SKM-1 (cell line): ENCODE results near the gene WDR72.
"Not testable (repeated sequence)": the region's sequence is repeated elsewhere in the genome, so short reads cannot be mapped to it uniquely, and the experiment has no call there.

Source experiments
- DNase-seq: peaks from one replicate; lab custom pipeline; 2025; ENCODE audit not compliant: unreplicated experiment; lab: John Stamatoyannopoulos, UW

WDR72 gene

DNA sequence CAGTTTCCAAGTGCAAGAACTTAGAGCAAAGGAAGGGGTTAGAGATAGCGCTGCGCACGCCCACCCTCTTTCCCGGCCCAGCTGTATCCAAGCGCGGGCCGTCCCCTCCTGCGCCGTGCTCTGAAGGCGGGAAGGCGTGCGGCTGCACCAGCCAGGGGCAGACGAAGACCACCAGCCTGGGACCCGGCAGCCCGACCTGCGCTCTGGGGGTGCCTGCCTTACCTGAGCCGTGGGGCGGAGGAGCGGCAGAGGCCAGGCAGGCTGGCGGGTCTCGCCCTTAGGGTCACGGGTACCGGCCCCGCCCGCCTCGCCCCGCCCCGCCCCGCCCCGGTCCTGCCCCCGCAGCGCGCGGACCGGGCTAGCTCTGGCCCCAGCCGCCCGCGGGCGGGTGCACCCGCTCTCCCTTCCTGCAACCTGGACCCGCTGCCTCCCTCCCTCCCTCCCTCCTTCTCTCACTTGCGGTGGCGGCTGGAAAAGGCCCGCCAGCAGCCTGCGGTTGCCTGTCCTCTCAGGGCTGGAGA lies at the start of gene WDR72:
Gene WDR72 (minus strand): TSS at position 253 of the 521 bp plus-strand sequence. CDS start 26,514 bp downstream, outside the sequence.
- no peak for DNase-seq

DNA sequence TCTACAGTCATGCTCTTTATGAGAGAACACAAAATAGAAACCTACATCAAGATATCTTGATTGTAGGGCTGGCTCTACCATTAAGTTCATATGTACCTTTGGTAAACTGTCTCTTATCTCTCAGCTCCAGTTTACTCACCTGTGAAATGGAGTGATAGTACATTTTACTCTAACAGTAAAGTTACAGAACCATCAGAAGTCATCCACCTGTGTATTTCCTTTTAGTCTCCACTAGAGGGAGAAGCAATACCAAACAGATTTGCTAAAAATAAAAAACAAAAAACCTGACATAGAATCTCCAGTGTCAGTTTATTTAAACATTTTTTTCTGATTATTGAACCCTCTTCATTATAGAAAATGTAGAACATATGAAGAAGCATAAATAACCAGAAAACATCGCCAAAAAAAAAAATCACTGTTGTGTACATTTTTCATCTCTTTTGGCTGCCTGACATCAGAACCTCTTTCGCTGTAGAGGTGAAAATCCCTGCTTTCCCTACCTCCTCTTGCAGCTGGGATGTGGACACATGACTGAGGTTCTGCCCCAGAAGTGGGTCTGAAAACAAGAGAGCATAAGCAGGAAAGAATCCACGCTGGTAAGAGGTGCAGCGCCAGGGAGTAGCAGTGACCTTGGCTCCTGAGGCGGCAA lies 48.7 kb upstream of the WDR72 start:
- DNase-seq: no peak

DNA sequence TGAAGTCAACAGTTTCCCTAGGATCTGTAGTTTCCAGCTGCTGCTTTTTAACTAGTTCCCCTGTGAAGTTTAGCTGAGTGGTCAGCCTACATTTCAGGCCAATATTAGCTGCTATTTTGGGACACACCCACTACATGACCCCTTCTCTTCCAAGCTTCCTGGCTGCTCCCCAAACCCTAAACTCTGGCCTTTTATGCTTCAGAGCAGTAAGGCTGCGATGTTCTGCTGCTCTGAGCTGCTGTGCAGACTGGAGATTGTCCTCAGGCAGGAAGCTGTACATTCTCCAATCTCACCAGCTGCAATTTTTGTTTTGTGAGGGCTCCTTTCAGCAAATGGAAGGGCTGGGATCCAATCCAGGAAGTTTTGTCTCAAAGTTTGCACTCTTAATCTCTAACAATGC lies 48.0 kb upstream of the WDR72 start:
- no peak for DNase-seq

DNA sequence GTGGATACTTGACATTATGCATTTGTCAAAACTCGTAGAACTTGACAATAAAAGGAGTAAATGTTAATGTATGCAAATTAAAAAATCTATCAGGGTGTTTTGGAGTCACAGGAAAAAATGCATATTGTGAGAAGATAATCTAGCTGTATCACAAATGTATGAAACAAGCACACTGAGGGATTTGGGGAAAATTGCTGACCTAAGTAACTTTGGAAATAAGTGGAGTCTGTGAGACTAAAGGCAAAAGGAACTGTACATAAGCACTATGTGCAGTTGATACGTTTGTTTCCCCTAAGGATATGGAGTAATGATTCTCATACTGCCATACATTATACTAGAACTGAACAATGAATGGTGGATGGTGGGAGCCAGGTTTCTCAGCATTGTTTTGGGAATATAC lies 43.2 kb upstream of the WDR72 start:
- DNase-seq: no peak

DNA sequence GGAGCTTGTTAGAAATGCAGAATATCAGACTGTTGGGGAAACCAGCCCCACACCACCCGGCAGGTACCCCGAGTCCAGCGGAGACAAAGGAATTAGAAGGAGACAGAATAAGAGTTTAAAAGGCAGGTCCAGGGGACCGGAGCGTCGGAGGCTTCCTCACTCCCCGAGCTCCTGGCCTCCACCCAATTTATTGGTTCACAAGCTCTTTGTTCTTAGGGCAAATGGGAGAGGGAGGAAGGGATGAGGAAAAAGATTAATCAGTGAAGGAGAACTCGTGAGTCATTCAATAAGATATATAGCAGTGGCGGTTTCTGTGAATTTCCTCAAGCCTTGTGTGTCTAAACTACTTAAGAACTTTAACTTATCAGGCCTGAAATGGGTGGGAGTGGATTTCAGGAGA lies 32.1 kb upstream of the WDR72 start:
- no peak for DNase-seq

DNA sequence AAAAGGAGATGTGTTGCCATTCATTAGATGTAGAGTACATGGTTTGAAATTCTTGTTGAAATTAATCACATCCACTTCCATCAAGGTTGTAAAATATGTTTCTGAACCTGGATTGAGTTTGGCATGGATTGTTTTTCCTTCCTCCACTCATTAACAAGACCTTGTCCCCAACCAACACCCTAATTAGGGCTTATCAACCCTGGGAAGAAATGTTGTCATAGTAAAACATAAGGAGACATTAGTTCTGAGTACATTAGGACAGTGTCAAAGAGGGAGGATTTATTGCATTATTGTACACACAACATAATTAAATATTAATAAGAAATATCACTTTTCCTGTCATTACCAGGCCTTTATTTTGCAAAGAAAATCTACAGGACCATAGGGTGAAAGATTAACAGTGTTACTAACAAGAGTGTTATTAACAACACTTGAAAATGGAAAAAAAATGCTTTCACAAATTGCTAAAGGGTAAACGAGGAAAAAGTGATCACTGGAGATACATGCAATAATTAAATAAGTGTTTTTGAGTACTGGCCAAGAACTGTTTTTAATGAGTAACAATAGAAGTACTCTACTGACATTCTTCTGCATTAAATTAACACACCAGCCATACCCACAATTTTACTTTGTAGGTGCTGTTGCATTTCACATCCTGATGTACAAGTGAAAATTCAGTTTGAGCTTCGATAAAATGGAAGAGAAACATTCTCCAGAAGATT lies 30.4 kb upstream of the WDR72 start:
- DNase-seq: no peak

DNA sequence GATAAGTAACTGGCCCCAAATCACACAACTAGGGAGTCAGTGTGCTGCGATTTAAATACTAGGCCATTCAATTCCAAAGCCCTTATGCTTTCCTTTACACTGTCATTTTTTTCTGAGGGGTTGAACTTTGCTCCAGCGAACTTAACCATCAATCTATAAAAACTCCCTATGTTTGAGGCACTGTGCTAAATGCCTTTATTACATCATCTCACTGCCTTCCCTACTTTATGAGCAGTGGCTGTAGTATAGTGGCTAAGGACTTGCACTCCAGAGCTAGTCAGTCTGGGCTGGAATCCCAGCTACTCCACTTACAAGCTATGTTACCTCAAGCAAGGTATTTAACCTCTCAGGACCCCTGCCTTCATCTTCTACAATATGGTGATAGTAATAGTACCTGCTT lies 26.9 kb upstream of the WDR72 start:
- DNase-seq: no peak

DNA sequence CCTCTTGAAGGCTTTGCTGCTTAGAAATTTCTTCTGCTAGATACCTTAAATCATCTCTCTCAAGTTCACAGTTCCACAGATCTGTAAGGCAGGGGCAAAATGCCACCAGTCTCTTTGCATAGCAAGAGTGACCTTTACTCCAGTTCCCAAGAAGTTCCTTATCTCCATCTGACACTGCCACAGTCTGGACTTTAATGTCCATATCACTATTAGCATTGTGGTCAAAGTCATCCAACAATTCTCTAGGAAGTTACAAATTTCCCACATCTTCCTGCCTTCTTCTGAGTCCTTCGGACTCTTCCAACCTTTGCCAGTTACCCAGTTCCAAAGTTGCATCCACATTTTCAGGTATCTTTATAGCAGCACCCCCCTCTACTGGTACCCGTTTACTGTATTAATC lies 25.8 kb upstream of the WDR72 start:
- not testable (repeated sequence) for DNase-seq

DNA sequence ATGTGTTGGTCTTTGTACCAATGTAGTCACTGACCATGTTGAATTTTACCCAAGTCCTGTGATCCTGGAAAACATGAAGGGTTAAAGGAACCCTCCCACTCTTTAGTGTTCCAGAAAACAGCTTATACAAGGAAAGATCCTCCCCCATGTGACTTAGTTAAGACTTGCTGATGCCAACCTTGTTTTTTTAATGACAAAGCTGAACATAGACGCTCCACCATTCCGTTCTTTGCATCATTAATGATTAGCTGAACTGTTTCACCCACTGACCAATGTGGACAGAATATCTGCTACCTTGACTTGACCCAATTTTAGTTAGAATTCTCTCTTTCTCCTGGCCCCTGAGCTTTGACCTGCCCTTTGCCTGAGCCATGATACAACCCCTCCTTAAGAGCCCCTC lies 3.5 kb upstream of the WDR72 start:
- DNase-seq: no peak

DNA sequence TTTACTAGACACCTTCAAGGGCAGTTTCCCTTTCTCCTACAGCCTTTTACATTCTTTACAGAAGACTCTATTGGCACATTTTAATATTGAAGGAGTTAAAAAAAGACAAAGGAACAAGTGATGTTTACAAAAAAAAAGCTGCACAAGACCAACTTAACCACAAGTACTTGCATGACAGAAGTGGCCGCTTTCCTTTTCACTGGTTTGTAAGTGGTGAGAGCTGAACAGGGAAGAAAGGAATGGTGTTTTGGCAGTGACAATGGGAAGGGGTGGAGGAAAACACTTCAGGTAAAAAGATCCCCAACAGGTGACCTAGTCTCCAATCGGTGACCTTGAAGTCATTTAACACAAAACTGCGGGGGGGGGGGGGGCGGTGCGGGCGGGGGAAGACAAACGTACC lies 1.1 kb downstream of the WDR72 start:
- DNase-seq: no peak

DNA sequence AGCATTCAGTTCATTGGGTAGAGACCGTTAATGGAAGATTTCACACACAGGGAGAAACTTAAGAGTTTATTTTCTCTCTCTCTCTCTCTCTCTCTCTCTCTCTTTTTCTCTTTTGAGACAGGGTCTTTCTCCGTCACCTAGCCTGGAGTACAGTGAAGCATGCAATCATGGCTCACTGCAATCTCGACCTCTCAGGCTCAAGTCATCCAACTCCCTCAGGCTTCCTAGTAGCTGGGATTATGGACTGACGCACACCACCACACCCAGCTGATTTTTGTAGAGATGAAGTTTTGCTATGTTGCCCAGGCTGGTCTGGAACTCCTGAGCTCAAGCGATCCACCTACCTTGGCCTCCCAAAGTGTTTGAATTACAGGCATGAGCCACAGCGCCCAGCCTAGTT lies 1.6 kb downstream of the WDR72 start:
- DNase-seq: no peak

DNA sequence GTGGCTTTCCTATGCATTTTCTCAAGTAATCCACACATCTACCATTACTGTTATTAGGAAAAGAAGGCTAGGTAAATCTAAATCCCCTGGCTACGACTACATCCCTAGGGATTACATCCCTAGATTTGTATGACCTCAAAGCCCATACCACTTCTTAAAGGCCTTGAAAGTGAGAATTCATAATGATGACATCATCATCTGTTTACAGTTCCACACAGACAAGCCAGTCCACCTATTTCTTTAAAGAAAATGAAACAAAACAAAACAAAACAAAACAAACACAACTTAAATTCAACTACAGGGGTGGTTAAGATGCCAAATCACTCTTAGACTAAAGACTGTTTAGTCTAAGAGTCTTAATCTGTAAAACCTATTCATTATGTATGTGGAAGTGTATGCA lies 5.7 kb downstream of the WDR72 start:
- DNase-seq: no peak

DNA sequence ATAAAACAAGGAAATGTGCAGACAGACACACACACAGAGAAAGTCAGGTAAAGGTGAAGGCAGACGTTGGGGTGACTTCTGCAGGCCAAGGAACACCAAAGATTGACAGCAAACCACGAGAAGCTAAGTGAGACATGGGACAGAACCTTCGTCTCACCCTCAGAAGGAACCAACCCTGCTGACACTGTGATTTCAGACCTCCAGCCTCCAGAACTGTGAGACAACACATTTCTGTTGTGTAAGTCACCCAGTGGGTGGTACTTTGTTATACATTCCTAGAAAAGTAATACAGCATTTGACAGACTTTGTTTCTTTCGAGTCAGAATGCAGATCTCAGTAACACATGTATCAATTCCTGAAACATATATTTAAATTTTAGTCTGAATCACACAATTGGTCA lies 7.1 kb downstream of the WDR72 start:
- DNase-seq: no peak

DNA sequence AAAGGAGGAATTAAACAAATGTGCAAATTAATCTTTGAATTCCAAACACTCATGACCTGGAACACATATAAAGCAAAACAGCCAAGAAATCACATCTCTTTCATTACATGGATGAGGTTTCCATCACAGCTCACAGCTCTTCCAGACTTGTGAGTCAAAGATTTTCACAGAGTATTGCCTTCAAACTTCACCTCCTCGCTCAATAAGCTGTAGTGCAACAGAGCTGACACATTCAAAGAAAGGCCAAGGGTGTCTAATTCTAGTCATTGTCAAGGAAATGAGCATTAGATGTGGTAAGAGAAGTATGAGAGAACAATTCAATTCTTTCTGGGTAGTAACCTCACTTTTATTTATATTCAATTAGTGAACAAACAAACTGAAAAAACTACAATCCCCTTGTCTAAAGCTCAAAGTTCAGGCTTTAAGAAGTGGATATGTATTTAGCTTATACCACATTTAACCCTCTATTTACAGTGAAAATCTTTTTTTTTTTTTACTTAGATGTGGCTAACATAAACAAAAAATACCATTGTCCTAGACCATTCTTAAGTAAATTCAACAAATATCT lies 11.9 kb downstream of the WDR72 start:
- DNase-seq: no peak

DNA sequence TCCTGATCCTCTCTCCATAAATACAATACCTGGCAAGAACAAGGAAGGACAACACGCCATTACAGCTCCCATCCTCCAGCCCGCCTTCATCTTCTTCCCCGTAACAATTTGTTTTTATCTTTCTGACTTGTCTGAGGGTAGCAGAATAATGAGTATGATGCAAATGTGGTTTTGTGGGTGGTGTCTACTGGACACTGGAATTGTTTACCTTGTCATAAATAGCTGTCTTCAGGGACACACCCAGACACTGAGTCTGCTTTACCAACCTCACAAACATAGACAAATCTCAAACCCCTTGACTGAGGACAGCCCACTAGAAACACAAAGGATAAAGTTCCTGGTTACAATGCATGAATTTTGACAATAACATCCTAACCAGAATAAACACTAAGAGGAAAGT lies 13.4 kb downstream of the WDR72 start:
- no peak for DNase-seq

DNA sequence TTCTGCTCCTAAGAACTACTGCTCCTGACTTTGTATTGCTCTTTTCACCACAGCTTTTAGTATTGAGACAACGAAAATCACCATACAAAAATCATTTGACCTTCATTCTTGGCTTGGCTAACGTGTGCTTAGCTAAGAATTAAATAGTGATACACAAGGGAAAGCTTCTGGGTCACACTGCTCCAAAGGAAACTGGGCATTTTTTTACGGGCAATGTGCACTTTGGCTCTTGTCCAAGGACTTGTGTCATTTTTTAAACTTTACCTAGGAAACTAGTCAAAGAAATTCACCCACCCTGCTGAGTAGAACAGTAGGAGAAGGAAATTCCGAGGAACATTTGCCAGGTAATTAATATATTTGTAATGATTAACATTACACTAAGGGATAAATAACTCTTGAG lies 19.8 kb downstream of the WDR72 start:
- no peak for DNase-seq

DNA sequence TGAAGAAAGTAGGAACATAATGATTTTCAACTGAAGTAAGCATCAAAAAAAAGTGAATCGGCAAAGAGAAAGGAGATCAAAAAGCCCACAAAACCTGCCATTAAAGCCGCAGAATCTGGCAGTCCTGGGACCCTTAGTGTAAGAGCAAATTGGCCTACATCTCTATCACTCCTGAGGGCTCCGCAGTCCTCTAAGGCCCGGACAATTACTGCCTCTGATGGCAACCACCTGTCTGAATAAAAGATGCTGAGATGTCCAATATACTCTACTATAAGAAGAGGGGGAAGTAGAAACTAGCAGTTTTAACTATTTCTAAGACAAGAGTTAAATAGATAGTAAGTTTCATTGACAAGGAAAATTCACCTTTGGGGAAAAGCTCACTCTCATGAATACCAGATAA lies 20.3 kb downstream of the WDR72 start:
- no peak for DNase-seq

DNA sequence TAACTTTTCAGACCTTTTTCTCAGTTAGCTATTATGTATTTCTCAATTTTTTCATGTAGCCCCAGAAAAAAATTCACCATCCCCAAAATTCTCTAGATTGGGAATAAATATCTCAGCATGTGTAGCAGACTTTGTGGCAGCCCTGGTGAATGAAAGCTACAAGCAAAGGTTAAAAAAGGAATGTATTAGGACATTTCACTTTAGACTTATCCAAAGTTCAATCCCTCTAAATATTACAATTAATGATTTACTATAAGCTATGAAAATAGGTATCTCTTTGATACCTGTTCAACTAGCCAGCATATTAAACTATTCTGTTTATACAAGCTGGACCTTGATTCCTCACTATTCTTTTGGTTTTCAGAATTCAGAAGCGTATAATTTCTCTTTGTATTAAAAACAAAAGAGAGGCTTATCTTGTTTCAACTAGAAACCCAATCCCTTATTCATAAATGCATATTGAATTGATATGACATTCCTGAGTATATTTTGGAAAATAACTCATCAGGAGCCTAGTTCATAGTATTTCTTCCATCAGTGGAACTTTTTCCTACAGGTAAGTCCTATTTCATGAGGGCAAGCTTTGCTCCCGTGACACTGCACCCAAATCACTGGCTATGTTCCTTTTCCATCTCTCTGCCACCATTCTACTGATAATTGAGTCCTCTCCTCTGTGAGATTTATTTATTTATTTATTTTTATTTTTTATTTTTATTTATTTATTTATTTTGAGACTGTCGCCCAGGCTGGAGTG lies 38.0 kb downstream of the WDR72 start:
- DNase-seq: no peak

DNA sequence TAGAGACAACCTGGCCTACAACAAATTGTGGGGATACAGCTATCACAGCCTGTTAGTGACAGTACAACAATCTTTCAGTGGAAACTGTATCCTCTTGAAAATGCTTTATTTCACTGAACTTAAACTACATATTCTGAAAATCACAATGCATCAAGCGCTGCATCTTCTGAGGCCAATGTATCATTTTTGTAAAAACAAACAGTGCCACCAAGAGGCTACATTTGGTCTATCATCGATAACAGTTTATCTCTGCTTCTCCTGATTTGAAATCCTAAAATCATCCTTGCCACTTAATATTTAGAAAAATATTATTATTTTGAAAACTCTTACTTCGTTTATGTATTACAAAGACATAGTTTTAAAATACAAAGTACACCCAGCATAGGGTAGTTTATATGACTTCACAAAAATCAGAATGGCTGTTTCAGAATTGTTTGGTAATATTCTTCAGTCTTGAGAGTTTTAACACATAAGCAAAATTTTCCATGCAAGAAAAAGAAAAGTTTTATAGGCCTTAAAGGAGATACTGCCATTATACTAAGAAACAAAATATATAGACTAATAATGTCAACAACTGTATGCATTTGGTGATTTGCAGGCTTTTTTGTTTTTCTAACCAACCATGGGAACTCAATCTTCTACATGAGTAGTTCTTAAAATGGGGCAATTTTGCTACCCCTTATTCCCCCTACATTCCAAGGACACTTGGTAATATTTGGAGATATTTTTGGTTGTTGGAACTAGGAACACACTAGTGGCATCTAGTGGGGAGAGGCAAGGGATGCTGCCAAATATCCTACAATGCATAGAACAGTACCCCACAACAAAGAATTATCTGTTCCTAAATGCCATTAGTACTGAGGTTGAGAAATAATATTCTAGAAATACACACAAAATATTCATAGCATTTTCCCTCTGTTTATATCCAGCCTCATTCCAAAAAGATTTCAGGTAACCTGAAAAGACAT lies 42.3 kb downstream of the WDR72 start:
- DNase-seq: no peak

DNA sequence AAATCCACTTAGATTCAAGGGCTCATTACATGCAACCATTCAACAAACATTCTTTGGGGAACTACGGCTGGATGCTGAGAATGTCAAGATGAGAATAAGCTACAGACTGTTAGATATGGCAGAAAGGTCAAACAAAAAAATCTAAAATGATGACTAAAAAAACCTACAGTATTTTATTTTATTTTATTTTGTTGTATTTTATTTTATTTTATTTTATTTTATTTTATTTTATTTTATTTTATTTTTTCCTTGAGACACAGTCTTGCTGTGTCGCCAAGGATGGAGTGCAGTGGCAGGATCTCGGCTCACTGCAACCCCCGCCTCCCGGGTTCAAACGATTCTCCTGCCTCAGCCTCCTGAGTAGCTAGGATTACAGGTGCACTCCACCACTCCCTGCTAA lies 46.2 kb downstream of the WDR72 start:
- DNase-seq: no peak

DNA sequence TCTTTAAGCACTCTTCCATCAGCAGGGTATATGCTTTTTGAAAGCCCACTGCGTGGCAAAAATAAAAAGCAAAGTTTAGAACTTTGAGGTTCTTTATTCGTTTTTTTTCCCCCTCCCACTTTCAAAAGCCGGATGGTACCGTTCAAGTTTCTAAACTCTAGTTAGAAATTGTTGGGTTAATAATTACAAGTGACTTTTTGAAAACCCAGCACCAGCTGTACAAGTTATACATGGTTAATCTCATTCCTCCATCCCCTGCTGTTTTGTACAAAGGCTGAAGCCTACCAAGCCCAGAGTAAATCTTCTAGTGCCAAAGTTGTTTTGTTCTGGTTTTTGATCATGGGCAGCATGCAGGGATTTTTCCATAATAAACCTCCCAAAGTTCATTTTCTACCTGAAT lies 48.6 kb downstream of the WDR72 start:
- DNase-seq: no peak
